HepG2 (cell line): ENCODE measurements around the gene TCF12. TPM values are rescaled to one million over a fixed set of nuclear protein-coding genes. Genes with fewer than 3 reads are reported as not detected.

Source experiments
- ATAC-seq: fragments of 200-7000 bp; cut with Tn5 transposase; 3 replicates; pipeline ENCODE4 v1.9.1; 2020; ENCODE audit warnings: mild to moderate bottlenecking, moderate library complexity
- BruUV-seq: library from RNA; stranded (reverse); fragments of 400-500 nt; replicated peaks from 2 replicates; lab custom pipeline; 2021; lab: Mats Ljungman, UMichigan
- CTCF ChIA-PET: fragments of 300-600 bp; formaldehyde crosslinking; extraction: SDS; loops from one replicate; lab custom pipeline; 2021; ENCODE audit warnings: low total read pairs, inconsistent platforms, low intra/inter-chr PET ratio; lab: Yijun Ruan, JAX
- POLR2A ChIA-PET: fragments of 350-600 bp; sonication (Branson Sonifier 250); formaldehyde crosslinking; loops from one replicate; lab custom pipeline; 2020; ENCODE audit warnings: antibody characterized with exemption, inconsistent platforms; lab: Yijun Ruan, JAX
- DNase-seq: peaks from one replicate; pipeline ENCODE4 v3.0.0-alpha.2; 2015; ENCODE audit warnings: low spot score
- FAIRE-seq: peaks from 3 replicates; lab custom pipeline; 2011; peaks lifted over from hg19 to GRCh38; lab: Jason Lieb, UNC
- H2AFZ ChIP-seq: one replicate; pipeline ENCODE4 v1.6.1; 2011; ENCODE audit warnings: low read length, inconsistent platforms
- H3K27ac ChIP-seq: fragments of 300-600 bp; 3 replicates; pipeline ENCODE4 v1.8.0; 2011; ENCODE audit warnings: mixed run types, mild to moderate bottlenecking, mixed read lengths, low read length, inconsistent platforms; ENCODE audit not compliant: insufficient read depth; ENCODE audit errors: extremely low read length
- H3K27me3 ChIP-seq, 2 experiments: fragments of 200-600 bp in 1 of 2; 2 replicates in 1 of 2; 3 replicates in 1 of 2; pipeline versions ENCODE4 v1.6.0 to v1.8.0; 2011; ENCODE audit warnings: low read length in 2 of 2, mild to moderate bottlenecking in 2 of 2, moderate library complexity in 2 of 2, inconsistent platforms in 1 of 2; ENCODE audit not compliant: insufficient read depth in 2 of 2, control insufficient read depth in 1 of 2
- H3K36me3 ChIP-seq, 2 experiments: fragments of 200-600 bp in 1 of 2; replicated peaks in 1 of 2; 2 replicates in 1 of 2; 3 replicates in 1 of 2; pipeline versions ENCODE4 v1.5.1 to v1.8.0; 2011; ENCODE audit warnings: low read length in 2 of 2, inconsistent platforms in 1 of 2; ENCODE audit not compliant: insufficient read depth in 2 of 2, control insufficient read depth in 1 of 2
- H3K4me1 ChIP-seq: 2 replicates; pipeline ENCODE4 v1.5.1; 2012; ENCODE audit warnings: low read length, inconsistent platforms; ENCODE audit not compliant: insufficient read depth
- H3K4me2 ChIP-seq: 2 replicates; pipeline ENCODE4 v1.6.0; 2011; ENCODE audit warnings: low read depth, low read length, inconsistent platforms
- H3K4me3 ChIP-seq, 3 experiments: fragments of 200-600 bp in 1 of 3; sonication (generic), shearing (Covaris generic) in 1 of 3; replicated peaks in 1 of 3; 2 replicates each; pipeline ENCODE4 v1.5.1; 2011 to 2016; ENCODE audit warnings: low read length in 3 of 3, inconsistent platforms in 2 of 3, low read depth in 2 of 3, mild to moderate bottlenecking in 2 of 3, control low read depth in 1 of 3, mixed read lengths in 1 of 3; ENCODE audit not compliant: insufficient read depth in 1 of 3
- H3K79me2 ChIP-seq: one replicate; pipeline ENCODE4 v1.6.1; 2011; ENCODE audit warnings: low read length, inconsistent platforms; ENCODE audit not compliant: insufficient read depth
- H3K9ac ChIP-seq: 2 replicates; pipeline ENCODE4 v1.6.0; 2011; ENCODE audit warnings: mild to moderate bottlenecking, low read depth, low read length, inconsistent platforms; ENCODE audit not compliant: insufficient read depth
- H3K9me3 ChIP-seq: 2 replicates; pipeline ENCODE4 v1.5.1; 2012; ENCODE audit warnings: mild to moderate bottlenecking, low read length
- H4K20me1 ChIP-seq: 2 replicates; pipeline ENCODE4 v1.6.0; 2011; ENCODE audit warnings: inconsistent platforms, mild to moderate bottlenecking, low read length, moderate library complexity; ENCODE audit not compliant: insufficient read depth
- ATRX ChIP-seq: sonication (generic); formaldehyde crosslinking; IDR thresholded peaks from 2 replicates; pipeline ENCODE4 v1.4.0; 2020; ENCODE audit warnings: missing genetic modification reagents, borderline replicate concordance
- FOSL1 ChIP-seq: sonication (generic); formaldehyde crosslinking; IDR thresholded peaks from 2 replicates; pipeline ENCODE4 v1.9.0; 2021; ENCODE audit warnings: missing genetic modification reagents, borderline replicate concordance
- RELA ChIP-seq: sonication (generic); formaldehyde crosslinking; IDR thresholded peaks from 2 replicates; pipeline ENCODE4 v1.4.0; 2020; ENCODE audit warnings: missing genetic modification reagents
- SSRP1 ChIP-seq: IDR thresholded peaks from 2 replicates; pipeline ENCODE4 v1.6.1; 2016; ENCODE audit warnings: control low read depth
- ZNF7 ChIP-seq: IDR thresholded peaks from 2 replicates; pipeline ENCODE4 v1.6.1; 2016; ENCODE audit warnings: missing biosample characterization, missing genetic modification reagents
- WGBS: methylation state at CpG from one replicate; pipeline ENCODE4 v1.1.6; 2017; ENCODE audit warnings: low lambda C conversion rate; 5-methylcytosine and 5-hydroxymethylcytosine counted together
- in situ Hi-C: cut with HindIII; loops from 2 replicates; pipeline ENCODE4 v1.10.0; 2017; ENCODE audit warnings: low pct_unique_long_range_greater_than_20kb; ENCODE audit not compliant: extremely low pct_ligation_motif_present
- intact Hi-C: fragments of 100-400 bp; cut with micrococcal nuclease; formaldehyde crosslinking; loops from one replicate; pipeline ENCODE4 v1.10.0; 2022; ENCODE audit not compliant: unreplicated experiment
- polyA plus RNA-seq, 8 experiments: library from polyadenylated mRNA; depleted of rRNA in 3 of 8; stranded (reverse) in 7 of 8; unstranded in 1 of 8; fragments of >200 nt; fragmentation: Illumina TruSeq in 4 of 8; extraction: Trizol in 4 of 8; gene quantifications; 2 replicates each; pipeline versions ENCODE4 v1.2.1 to v1.2.3, GENCODE V29; 2011 to 2016; ENCODE audit warnings: low read depth in 4 of 8, missing spikeins in 1 of 8, mixed read lengths in 1 of 8; ENCODE audit not compliant: insufficient read depth in 1 of 8
- total RNA-seq, 5 experiments: library from RNA; depleted of rRNA; stranded (reverse); fragments of >200 nt; fragmentation: Illumina TruSeq; extraction: Trizol; gene quantifications; 2 replicates each; pipeline ENCODE4 v1.2.3, GENCODE V29; 2016; ENCODE audit warnings: low read depth in 1 of 5
- TF ChIP-seq, protein P1 (sequence below): sonication (generic); formaldehyde crosslinking; conservative IDR thresholded peaks from 2 replicates; pipeline ENCODE4 v1.4.0; 2020; ENCODE audit warnings: missing genetic modification reagents
- TF ChIP-seq, protein P2 (sequence below): sonication (generic); formaldehyde crosslinking; IDR thresholded peaks from 2 replicates; pipeline ENCODE4 v1.5.0; 2020; ENCODE audit warnings: mild to moderate bottlenecking, missing genetic modification reagents

TCF12 gene
- total and polyA plus RNA-seq, 2 of the 13 experiments (the other 11 are each of a cell fraction or from before 2014, with no cell fraction given), result 48.6 to 51.1 TPM

DNA sequence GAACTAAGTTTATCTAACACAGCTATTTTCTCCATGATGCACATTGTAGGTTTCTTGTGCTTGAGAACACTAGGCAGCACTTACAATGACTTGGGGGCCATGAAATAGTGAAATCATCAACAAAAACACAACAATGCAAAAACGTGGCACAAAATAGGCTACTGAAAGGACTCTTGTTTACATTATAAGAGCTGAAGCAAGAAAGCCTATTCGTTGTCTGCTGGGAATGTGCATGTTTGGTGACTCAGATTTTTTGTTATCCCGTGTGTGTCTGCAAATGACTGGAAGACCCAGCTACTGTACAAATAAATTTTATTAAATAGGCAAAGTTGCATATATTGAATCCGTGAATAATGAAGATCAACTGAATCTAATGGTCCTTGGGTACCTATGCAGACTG, 85.0 kb downstream of the TCF12 start:
- in situ Hi-C loops (no loop called here), intact Hi-C loops (no loop called here)
- DNase-seq, result no peak
- ChIA-PET POLR2A (no interaction called here), CTCF (no interaction called here)
- H3K4me2 ChIP-seq, result no peak overlapping the region
- H3K79me2 ChIP-seq, result peaks cover 26% of the 10 kb centered on the region
- WGBS, result 87% methylated on average over 4 of the region's 4 CpGs
- no peaks in the 10 kb centered on the region for H3K4me1 ChIP-seq
- FAIRE-seq, result no peak
- no TSS peak for BruUV-seq
- H3K9me3 ChIP-seq, result no peaks in the 10 kb centered on the region
- 0 out of 5 replicates have a peak, but pooled peaks cover 0 to 3% of the 10 kb centered on the region in 2 experiments for H3K36me3 ChIP-seq
- H2AFZ ChIP-seq, result no peak overlapping the region
- H3K27me3 ChIP-seq, result no peaks in the 10 kb centered on the region
- no peaks in the 10 kb centered on the region for H4K20me1 ChIP-seq
- no peak overlapping the region for H3K9ac ChIP-seq
- ATAC-seq, result no peak
- no peak overlapping the region for H3K4me3 ChIP-seq
- no peak overlapping the region for H3K27ac ChIP-seq
- TF ChIP-seq ZNF7 (CRISPR knock-in tag) (no peak), RELA (no peak), ATRX (CRISPR knock-in tag) (no peak), FOSL1 (CRISPR knock-in tag) (no peak), SSRP1 (CRISPR knock-in tag) (no peak)
- TF ChIP-seq, protein P1, sequence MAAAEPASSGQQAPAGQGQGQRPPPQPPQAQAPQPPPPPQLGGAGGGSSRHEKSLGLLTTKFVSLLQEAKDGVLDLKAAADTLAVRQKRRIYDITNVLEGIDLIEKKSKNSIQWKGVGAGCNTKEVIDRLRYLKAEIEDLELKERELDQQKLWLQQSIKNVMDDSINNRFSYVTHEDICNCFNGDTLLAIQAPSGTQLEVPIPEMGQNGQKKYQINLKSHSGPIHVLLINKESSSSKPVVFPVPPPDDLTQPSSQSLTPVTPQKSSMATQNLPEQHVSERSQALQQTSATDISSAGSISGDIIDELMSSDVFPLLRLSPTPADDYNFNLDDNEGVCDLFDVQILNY (CRISPR knock-in tag), result no peak
- TF ChIP-seq, protein P2, sequence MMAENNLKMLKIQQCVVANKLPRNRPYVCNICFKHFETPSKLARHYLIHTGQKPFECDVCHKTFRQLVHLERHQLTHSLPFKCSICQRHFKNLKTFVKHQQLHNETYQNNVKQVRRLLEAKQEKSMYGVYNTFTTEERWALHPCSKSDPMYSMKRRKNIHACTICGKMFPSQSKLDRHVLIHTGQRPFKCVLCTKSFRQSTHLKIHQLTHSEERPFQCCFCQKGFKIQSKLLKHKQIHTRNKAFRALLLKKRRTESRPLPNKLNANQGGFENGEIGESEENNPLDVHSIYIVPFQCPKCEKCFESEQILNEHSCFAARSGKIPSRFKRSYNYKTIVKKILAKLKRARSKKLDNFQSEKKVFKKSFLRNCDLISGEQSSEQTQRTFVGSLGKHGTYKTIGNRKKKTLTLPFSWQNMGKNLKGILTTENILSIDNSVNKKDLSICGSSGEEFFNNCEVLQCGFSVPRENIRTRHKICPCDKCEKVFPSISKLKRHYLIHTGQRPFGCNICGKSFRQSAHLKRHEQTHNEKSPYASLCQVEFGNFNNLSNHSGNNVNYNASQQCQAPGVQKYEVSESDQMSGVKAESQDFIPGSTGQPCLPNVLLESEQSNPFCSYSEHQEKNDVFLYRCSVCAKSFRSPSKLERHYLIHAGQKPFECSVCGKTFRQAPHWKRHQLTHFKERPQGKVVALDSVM (CRISPR knock-in tag), result no peak
